22Rv1 (cell line): ENCODE data around the gene SLC30A9.

ENCODE experiments used
- H3K27ac ChIP-seq: fragments of 450-650 bp; 2 replicates; pipeline ENCODE4 v1.5.1; 2017
- CTCF ChIP-seq: fragments of 450-650 bp; IDR thresholded peaks from 2 replicates; pipeline ENCODE4 v1.5.1; 2017; ENCODE audit warnings: mild to moderate bottlenecking
- ZFX ChIP-seq: fragments of 450-650 bp; IDR thresholded peaks from 2 replicates; pipeline ENCODE4 v1.6.1; 2017; ENCODE audit warnings: antibody characterized with exemption, borderline replicate concordance

The SLC30A9 gene

DNA sequence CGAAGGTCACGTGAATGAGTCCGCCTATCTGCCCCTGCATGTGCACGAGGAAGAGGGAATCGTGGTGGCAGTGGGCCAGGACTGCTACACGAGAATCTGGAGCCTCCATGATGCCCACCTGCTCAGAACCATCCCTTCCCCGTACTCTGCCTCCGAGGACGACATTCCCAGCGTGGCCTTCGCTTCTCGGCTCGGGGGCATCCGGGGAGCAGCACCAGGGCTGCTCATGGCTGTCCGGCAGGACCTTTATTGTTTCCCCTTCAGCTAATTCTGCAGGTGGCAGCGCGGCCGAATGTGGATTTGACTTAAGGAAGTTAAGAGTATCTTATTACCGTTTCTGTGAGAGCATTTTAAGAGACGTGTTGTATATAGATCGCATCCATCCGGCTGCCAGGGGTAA lies 7.6 kb upstream of the SLC30A9 start:
- TF ChIP-seq CTCF (no peak), ZFX (no peak)
- H3K27ac ChIP-seq = no peak overlapping the region

- TF ChIP-seq CTCF (no peak), ZFX (no peak)
- no peak overlapping the region for H3K27ac ChIP-seq
These were observed 5.2 kb upstream of the SLC30A9 start for GRCh38 chr4:41985151-41985550.

- TF ChIP-seq ZFX (no peak), CTCF (no peak)
- peak overlapping the region; percentile 72 for H3K27ac ChIP-seq
These were observed 351 bp upstream of the SLC30A9 start for GRCh38 chr4:41989994-41990364.

DNA sequence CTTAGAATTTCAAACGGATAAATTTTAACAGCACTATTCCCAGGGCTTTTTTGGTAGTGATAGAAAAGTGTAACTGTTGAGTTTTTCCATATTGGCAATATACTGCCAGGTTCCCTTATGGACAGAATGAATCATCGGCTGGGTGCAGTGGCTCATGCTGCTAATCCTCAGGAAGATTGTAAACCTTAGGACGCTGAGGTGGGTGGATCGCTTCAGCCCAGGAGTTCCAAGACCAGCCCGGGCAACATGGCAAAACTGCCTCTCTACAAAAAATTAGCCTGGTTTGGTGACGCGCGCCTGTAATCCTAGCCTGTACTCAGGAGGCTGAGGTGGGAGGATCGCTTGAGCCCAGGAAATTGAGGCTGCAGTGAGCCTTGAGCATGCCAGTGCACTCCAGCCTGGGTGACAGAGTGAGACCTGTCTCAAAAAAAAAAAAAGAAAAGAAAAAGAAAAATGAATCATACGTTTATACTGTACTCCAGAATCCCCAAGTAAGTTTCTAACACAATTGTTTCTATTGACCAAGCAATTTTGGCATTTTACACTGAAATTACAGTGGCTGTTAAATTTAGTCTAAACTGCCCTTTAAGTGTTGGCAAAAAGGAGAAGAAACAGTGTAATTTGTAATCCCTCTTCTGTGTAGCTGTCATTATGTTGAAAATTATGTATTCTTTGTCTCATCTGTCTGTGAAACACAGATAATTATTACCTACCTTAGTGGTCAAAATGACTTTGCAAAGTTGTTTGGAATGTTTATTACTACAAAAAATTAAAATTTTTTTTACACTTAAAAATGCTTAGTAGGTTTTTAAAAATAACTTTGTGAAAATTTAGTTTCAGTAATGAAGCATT lies 1.8 kb downstream of the SLC30A9 start:
- TF ChIP-seq CTCF (no peak), ZFX (no peak)

GRCh38 chr4:41992967-41993857 lies 2.9 kb downstream of the SLC30A9 start:
- no peak for TF ChIP-seq CTCF
- TF ChIP-seq ZFX = no peak
- no peak overlapping the region for H3K27ac ChIP-seq

More for the DNA sequence above, 1.8 kb downstream of the SLC30A9 start:
- no peak overlapping the region for H3K27ac ChIP-seq

DNA sequence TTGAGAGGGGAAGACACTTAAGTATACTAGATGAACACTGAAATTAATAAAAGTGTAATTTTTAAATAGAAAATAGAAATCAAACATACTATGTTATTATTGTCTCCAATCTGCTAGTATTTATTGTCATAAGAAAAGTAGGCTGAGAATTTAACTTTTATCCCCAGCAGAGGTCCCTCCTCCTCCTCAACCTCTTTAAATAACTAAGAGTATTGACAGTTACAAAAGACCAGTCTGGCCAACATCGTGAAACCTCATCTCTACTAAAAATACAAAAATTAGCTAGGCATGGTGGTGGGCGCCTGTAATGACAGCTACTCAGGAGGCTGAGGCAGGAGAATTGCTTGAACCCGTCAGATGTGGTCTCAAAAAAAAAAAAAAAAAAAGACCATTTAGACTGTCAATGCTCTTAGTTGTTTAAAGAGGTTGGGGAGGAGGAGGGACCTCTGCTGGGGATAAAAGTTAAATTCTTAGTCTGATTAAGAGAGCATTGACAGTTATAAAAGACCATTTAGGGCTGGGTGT lies 4.2 kb downstream of the SLC30A9 start:
- H3K27ac ChIP-seq = no peak overlapping the region

More for the DNA sequence above, 4.2 kb downstream of the SLC30A9 start:
- no peak for TF ChIP-seq ZFX
- no peak for TF ChIP-seq CTCF
